ENCODE measurements around the gene MRM2. TPM values are rescaled to one million over a fixed set of nuclear protein-coding genes. Genes with fewer than 3 reads are reported as not detected.
A peak's percentile ranks its signal among the peaks of the same experiment; 100 is the strongest.
"Not testable (repeated sequence)": the region's sequence is repeated elsewhere in the genome, so short reads cannot be mapped to it uniquely, and the experiment has no call there.

The MRM2 gene
- total RNA-seq (2014; rRNA removed; shearing (Covaris generic)) = 62.2 TPM in 2 replicates

DNA sequence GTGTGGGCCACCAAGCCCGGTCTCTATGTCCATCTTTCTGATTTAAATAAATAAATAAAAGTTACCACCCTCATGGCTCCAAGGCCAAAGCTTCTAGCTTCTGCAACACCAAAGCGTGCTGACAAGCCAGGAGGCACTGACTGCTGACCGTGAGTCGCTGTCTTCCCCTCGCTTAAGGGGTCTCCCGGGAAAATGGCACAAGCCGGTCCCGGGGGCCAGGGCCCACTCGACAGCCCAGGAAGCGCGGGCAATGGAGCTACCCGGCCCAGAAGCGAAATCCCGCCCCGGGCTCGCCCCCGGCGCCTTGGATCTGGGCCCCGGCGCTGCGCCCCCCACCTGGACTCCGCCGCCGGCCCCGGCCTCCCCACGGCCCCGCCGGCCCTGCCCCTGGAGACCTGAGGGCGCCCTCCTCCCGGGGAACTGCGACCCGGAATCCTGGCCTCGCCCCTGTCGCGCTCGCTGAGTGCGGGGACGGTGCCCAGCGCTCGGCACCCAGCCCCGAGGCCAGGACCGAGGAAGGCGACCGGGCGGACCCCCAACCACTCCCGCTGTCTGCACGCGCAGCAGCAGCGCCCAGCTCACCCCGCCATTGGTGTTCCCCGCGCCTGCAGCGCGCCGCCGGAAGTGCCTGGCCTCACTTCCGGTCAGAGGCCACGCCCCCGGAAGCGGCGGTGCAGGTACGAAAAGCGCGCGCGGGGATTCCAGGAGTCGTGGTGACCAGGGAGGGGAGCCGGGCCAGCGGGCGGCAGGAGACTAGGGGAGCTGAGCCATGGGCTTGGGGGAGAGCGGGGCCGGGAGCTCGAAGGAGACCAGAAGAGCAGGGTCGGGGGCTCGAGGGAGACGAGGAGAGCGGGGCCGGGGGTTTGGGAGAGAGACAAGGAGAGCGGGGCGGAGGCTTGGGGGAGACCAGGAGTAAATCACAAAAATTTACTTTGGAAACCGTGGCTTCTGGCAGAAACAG lies at the start of gene MRM2, which contains the start of gene NUDT1:
TSS of gene MRM2 (minus strand) at position 626 of the 961 bp plus-strand sequence. CDS start at position 590, 36 bp downstream.
TSS of gene NUDT1 (plus strand) at position 647 of the 961 bp plus-strand sequence. CDS start 2,349 bp downstream, outside the sequence.
- DNase-seq (ENCODE audit: low spot score) = peak; percentile 75

DNA sequence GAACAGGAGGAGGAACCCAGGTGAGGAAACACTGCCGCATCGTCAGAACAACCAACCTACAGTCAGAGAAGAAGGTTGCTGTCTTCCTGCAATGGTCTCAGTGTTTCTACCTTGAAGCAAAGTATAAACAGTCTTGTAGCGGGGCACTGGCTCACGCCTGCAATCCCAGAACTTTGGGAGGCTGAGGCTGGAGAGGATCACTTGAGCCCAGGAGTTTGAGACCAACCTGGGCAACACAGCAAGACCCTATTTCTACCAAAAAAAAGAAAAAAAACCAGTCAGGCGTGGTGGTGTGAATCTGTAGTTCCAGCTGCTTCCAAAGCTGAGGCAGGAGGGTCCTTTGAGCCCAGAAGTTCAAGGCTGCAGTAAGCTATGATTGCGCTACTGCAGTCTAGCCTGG lies 48.9 kb upstream of the MRM2 start:
- DNase-seq (ENCODE audit: low spot score) = no peak

- no peak for DNase-seq (ENCODE audit: low spot score)
Measured at GRCh38 chr7:2289621-2290020, 47.6 kb upstream of the MRM2 start.

GRCh38 chr7:2289111-2289586 lies 47.1 kb upstream of the MRM2 start:
- no peak for DNase-seq (ENCODE audit: low spot score)

DNA sequence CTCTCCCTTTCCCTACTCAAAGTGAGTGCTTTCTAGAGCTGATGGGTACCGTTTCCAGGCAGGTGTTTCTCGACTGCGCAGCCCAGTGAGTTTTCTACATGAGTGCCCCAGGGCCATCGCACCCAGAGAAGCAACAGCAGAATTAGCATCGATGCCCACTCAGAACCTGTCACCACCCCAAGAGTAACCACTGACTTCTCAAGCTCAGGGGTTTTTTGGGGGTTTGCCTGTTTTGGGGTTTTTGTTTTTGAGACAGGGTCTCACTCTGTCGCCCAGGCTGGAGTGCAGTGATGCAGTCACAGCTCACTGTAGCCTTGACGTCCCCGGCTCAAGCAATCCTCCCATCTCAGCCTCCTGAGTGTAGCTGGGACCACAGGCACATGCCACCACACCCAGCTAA lies 46.5 kb upstream of the MRM2 start:
- DNase-seq (ENCODE audit: low spot score) = no peak

DNA sequence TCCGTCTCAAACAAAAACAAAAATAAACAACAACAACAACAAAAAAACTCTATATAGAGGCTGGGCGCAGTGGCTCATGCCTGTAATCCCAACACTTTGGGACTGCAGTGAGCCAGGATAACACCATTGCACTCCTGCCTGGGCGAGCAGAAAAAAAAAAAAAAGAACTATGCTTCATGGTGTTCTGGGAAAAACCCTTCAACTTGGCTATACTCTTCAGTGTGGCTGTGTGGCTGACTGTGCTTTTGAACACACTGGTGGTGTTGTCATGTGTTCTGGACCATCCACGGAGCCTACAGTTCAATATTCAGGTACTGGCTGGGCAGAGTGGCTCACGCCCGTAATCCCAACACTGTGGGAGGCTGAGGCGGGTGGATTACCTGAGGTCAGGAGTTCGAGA lies 45.7 kb upstream of the MRM2 start:
- DNase-seq (ENCODE audit: low spot score) = no peak

- DNase-seq (ENCODE audit: low spot score) = no peak
Measured at GRCh38 chr7:2283074-2283473, 41.1 kb upstream of the MRM2 start.

DNA sequence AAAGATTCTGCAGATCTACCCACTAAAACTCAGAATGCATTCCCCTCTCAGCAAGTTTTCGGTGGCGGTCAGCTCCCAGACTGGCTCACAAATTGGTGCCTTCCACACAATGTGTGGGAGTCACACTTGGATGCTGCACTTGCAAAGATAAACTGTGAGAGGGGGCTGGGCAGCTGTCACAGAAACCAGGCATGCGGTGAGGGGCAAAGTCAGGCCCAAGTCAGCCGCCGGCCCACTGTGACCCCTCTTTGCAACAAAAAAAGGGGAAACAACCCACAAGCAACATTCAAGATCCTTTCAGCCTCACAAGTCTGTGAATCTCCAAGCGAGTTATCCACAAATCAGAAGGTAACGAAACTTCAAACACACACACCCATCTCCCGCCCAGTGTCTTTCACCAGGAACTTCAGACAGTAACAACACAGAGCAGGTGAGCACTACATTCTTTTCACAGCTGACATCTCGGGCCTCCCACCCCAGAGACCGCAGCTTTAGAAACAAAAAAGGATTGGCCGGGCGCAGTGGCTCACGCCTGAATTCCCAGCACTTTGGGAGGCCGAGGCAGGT lies 40.3 kb upstream of the MRM2 start:
- DNase-seq (ENCODE audit: low spot score) = no peak

- DNase-seq (ENCODE audit: low spot score) = no peak
Measured at GRCh38 chr7:2281541-2281940, 39.5 kb upstream of the MRM2 start.

- DNase-seq (ENCODE audit: low spot score) = no peak
Measured at GRCh38 chr7:2280424-2280823, 38.4 kb upstream of the MRM2 start.

- DNase-seq (ENCODE audit: low spot score) = no peak
Measured at GRCh38 chr7:2279896-2280295, 37.9 kb upstream of the MRM2 start.

DNA sequence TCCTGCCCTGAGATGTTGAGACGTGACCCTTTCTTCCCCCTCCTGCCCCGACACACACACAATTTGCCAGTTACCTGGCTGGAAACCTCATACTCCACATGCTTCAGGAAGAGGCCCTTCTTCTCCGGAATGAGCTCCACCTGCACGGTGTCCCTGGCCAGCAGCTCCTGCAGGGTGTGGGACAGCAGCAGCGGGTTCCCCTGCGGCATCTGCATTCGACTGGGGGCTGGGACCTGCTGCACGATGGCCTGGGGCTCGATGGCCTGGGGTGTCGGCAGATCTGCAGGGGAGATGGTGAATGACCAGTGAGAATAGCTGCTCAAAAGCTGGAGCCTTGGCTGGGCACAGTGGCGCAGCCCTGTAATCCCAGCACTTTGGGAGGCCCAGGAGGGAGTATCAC lies 36.0 kb upstream of the MRM2 start:
- DNase-seq (ENCODE audit: low spot score) = no peak

DNA sequence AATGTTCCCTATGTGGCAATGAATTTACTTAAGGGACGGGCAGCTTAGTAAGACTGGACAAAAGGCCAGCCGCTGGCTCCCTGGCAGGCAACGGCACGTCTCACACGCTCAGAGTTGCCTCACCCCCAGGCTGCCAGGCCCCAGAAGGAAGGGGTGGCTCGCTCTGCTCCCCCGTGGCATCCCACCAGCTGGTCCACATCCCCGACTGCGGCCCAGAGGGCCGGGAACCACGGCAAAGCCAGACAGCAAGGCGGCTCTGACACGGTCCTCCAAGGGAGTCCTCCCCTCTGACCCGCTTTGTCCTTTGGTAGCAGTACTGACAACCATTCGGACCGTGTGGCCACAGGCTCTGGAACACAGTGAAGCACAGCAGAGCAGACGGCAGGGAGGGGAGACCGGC lies 34.1 kb upstream of the MRM2 start:
- DNase-seq (ENCODE audit: low spot score) = no peak

DNA sequence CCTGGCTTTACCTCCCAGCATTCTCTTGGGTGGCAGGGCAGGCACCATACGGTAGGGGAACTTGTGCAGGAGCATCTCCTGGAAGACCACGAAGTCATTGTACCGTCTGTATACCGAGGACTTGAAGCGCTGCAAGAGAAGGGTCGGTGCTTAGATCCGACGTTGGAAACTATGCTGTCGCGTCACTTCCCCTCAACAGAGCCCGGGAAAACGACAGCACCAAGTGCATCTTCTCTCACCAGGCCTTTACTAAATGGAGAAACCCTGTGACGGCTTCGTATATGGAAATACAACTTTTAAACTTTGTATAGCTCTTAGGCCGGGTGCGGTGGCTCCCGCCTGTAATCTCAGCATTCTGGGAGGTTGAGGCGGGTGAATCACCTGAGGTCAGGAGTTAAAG lies 33.1 kb upstream of the MRM2 start:
- DNase-seq (ENCODE audit: low spot score) = no peak

DNA sequence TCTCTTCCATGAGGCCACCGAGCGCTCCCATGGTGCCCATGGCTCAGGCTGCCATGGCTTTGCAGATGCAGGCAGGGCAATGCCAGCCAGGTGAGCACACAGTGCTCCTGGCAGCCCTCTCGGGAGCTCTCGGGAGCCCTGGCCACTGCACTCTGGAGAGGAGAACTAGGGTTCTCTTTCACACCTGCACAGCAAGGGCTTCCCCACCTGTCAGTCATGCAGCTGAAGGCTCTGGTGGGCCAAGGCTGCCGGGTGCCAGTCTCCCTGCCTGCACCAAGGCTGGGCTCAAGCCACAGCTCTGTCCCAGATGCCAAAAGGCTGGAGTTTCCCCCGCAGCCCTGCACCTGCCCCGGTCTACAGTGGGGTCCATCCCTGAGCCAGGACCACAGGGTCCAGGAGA lies 32.7 kb upstream of the MRM2 start:
- no peak for DNase-seq (ENCODE audit: low spot score)

- DNase-seq (ENCODE audit: low spot score) = no peak
Measured at GRCh38 chr7:2273866-2274265, 31.9 kb upstream of the MRM2 start.

DNA sequence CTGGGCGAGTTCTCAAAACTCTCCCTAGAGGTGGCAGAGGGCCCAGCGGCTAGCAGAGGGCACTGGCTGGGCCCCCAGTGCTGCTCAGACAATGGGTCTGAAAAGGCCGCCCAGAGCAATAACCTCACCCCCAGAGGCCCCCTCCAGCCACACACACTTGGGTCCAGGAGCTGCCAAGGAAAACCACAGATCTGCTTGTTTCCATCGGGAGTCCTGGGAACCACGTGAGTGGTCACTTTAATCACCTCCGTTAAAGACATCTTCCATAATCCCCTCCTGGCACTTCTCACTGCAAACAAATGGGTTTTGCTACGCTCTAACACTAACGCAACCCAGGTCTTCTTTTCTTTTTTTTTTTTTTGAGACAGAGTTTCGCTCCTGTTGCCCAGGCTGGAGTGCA lies 30.0 kb upstream of the MRM2 start:
- DNase-seq (ENCODE audit: low spot score) = no peak

GRCh38 chr7:2271273-2272026 lies 29.4 kb upstream of the MRM2 start:
- no peak for DNase-seq (ENCODE audit: low spot score)

DNA sequence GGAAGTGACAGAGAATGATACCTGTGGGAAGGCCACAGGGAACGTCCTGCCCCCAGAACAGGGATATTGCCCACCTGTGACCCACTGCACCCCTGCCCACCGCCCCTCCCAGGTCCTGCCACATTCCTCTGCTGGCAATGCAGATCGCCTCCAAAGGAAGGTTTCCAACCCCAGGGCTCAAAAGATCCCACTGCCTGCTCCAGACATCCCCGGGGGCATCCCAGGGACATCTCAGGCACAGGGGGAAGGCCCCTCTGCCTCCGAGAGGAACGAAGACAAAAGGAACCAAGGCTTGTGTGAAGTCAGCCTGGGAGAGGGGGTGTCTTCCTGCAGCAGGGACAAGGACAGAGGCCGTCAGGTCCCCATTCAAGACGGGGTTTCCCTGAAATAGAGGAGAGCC lies 28.5 kb upstream of the MRM2 start:
- DNase-seq (ENCODE audit: low spot score) = no peak

GRCh38 chr7:2269991-2270460 lies 28.0 kb upstream of the MRM2 start:
- DNase-seq (ENCODE audit: low spot score) = no peak

GRCh38 chr7:2269089-2269990 lies 27.3 kb upstream of the MRM2 start:
- not testable (repeated sequence) for DNase-seq (ENCODE audit: low spot score)

Measured in A172 (cell line).